Dedifferentiated amniotic fluid mesenchymal stem cell (primary cell): ENCODE data around the gene PAIP2.
"Not testable (repeated sequence)": the region's sequence is repeated elsewhere in the genome, so short reads cannot be mapped to it uniquely, and the experiment has no call there.

ENCODE experiments used
- DNase-seq: peaks from one replicate; pipeline ENCODE4 v3.0.0-alpha.2; 2016; ENCODE audit errors: extremely low spot score

Gene PAIP2, protein sequence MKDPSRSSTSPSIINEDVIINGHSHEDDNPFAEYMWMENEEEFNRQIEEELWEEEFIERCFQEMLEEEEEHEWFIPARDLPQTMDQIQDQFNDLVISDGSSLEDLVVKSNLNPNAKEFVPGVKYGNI

GRCh38 chr5:139341689-139342422, at the start of gene PAIP2:
Gene PAIP2, plus strand, starts transcription at chr5:139341854. Its CDS starts 21,931 bp downstream, at chr5:139363785.
- DNase-seq = peak; percentile 95

DNA sequence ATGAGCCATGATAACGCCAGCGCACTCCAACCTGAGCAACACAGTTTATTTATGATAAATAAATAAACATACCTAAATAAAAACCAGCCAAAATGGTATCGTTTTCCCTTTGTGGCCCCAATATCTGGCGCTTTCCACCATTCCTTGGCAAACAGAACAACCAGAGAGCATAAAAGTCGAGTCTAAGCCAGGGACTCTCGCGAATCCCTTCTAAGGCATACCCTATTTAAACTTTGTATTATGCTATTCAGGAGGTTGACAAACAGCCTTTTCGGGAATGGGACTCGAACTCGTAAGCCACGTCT, 48.5 kb upstream of the PAIP2 start:
- DNase-seq = no peak

DNA sequence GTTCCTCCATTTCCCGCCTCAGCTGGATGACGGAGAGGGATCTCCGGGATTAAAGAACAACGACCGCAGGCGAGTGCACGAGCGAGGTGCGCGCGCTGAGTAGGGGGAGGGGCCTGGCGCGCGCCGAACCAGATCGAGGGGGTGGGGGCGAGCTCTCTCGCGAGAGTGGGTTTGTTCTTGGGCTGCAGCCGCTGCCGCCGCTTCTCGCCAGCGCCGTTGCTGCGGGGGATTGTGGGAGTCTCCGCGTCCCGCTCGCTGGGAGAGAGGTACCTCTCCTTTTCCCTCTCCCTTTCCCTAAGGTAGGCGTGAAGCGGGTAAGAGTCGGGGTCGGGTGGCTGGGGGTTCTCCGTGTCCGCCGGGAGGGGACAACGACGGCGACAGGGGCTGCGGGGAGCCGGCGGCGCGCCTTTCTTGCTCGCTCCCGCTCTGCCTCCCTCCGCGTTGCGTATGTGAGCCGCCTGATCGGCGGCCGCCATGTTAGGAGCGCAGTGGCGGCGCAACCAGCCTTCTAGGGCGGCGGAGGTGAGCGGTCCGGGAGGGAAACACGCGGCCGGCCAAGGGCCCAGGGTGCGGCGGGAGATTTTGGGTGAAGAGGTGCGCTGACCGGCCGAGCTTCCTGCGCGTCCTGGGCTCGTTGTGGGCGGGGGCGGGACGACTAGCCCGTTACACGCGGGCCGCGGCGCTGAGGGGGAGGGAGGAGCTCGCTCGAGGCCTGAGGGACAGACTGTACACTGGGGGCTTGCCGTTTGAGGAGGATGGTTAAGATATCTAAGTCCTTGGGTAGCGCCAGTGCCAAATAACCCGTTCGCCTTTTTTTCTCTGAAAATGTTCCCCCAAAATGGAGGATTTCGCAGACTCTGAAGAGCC, 47.9 kb upstream of the PAIP2 start, which contains the start of gene MATR3:
Gene MATR3 (plus strand): TSS at position 234 of the 867 bp plus-strand sequence. CDS start 13,676 bp downstream, outside the sequence.
- DNase-seq = peak; percentile 94

DNA sequence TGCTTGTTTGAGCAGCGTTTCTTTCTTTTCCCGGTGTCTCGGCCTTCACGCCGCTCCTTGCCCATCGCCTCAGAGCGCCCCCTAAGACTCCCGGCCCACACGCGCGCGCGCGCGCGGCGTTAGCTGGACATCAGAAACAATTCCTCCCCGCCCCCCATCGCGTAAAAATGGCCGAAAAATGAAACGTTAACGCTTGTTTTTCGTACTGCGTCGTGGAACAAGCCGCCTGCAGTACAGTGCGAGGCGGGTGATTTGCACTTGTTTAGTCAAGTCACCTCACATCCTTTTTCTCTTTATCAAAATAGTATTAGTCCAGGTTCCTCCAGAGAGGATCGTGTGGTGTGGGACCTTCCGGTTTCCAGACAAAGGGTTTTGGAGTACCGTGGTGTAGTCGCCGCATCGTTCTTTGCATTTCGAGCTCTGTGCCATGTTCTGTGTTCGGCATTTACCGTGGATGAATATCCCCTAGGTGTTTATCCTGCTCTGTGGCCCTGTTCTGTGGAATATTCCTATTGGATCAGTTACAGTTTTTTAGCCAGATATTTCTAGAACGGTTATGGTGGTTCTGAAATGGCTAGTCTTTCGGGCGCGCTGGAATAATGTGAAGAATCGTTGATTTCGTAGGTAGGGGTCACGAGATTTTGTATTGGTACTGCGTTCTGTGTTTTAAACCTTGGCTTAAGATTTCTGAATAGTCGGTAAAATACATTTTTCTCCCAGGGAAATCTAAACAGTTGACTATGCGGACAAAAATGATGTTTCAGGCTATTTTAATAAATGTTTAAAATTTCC, 47.1 kb upstream of the PAIP2 start:
- DNase-seq = peak; percentile 79

GRCh38 chr5:139295346-139296057, 46.2 kb upstream of the PAIP2 start:
- no peak for DNase-seq

GRCh38 chr5:139296198-139296597, 45.5 kb upstream of the PAIP2 start:
- no peak for DNase-seq

DNA sequence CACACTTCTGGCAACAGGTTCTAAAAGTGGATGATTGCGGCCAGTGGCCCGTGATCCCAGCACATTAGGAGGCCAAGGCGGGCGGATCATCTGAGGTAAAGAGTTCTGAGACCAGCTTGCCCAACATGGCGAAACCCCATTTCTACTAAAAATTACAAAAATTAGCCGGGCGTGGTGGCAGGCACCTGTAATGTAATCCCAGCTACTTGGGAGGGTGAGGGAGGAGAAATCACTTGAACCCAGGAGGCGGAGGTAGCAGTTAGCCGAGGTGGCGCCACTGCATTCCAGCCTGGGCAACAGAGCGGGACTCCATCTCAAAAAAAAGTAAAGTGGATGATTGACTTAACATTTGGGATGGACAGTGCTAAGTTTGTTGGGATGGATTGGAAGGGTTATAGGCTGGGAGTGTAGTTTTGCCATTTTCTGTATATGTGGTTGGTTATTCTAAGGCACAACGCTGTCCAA, 44.8 kb upstream of the PAIP2 start:
- DNase-seq = no peak

GRCh38 chr5:139297439-139298133, 44.1 kb upstream of the PAIP2 start:
- no peak for DNase-seq

DNA sequence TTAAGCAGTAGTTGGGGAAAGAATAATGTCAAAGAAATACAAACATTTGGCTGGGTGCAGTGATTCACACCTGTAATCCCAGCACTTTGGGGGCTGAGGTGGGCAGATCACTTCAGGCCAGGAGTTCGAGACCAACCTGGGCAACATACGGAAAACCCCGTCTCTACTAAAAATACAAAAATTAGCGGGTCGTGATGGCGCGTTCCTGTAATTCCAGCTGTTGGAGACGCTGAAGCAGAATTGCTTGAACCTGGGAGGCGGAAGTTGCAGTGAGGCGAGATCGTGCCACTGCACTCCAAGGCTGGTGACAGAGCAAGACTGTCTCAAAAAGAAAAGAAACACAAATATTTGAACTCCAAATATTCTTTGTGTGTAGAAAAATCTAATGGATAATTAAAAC, 43.4 kb upstream of the PAIP2 start:
- DNase-seq = no peak

- DNase-seq = no peak
These were observed 42.2 kb upstream of the PAIP2 start for GRCh38 chr5:139299486-139299885.

DNA sequence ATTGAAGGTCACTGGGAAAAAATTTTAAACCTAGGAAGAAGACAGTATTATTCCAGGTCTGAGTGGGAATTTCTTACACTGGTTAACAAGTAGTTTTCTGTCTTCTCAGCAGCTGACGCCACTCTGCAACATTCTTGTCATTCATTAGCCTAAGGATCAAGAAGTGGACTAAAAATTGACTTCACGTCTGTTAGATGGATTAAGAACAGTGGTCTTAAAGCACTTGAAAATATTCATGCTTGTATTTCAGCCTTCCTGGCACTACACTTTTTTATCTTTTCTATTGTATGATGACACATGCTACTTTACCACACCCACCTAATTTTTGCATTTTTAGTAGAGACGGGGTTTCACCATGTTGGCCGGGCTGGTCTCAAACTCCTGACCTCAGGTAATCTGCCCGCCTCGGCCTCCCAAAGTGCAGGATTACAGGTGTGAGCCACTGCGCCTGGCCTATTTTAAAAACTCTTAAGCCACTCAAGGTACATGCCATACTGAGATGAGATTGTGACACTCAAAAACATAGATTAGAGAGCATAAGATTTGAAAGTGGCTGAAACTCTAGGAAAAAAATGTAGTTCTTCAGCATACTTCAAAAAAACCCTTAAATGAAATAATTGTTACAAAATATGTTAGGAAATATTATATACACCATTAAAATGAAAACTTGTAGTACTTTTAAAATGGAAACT, 39.7 kb upstream of the PAIP2 start:
- DNase-seq = no peak

DNA sequence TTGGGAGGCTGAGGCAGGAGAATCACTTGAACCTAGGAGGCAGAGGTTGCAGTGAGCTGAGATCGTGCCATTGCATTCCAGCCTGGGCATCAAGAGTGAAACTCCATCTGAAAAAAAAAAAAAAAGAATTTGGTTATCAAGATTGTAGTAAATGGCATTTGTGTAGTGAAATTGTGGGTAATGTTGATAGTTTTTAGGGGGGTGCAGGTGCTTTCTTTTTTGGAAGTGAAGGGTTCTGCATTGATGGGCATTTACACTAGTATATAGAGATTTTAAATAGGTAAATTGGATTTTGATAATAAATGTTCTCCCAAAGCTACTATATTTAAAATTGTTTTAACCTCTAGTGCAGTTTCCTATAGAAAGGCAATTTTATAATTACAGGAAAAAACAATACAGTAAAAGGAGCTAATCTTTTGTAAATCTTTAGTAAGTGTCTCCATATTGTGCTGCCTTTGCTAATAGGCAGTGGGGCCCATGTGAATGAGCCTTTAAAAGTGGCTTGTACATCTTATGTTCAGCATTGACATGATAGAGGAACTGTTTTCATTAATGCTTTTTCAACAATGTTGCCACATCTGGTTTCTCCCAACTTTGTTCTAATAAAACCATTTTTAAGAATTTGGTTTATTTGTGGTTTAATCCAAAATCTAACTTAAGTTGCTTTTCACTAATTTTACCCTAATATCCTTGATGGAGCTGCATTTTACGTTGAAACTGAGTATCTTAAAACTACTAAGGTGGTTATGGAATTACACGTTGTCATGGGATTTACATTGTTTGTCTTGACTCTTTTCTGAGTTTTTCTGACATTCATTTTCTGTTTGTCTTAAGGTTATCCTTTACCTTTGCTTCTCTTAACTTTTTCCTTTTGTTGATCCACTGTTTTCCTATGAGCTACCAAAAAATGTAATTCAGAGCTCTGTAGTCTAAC, 37.0 kb upstream of the PAIP2 start:
- no peak for DNase-seq

GRCh38 chr5:139306197-139306596, 35.5 kb upstream of the PAIP2 start:
- no peak for DNase-seq

GRCh38 chr5:139306628-139307379, 34.9 kb upstream of the PAIP2 start:
- DNase-seq = no peak

DNA sequence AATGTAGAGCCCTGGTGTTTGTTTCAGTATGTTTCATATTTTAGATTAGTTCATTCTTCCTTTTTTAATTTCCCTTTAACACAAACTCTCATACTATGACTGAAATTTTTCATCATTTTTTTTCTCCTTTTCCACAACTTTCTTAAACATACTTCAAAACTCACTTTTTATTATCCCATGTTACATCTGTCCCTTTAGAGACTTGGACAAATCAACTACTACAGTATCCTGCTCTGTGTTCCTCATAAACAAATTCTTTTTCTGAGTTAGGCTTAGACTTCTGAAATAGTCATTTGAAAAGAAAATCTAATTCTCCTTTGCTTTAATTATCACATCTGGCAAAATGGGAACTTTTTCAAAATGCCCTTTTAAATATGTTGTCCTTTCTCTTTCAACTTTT, 32.9 kb upstream of the PAIP2 start:
- DNase-seq = no peak

DNA sequence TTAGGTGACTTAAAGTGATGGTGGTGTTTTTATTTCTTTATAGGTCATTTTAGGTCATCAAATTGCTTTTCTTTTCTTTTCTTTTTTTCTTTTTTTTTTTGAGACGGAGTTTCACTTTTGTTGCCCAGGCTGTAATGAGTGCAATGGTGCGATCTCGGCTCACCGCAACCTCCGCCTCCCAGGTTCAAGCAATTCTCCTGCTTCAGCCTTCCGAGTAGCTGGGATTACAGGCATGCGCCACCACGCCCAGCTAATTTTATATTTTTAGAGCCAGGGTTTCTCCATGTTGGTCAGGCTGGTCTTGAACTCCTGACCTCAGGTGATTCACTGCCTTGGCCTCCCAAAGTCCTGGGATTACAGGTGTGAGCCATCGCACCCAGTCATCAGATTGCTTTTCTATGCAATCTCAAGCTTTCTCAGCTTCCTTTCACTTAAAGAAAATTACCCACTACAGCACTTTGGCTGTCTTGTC, 30.9 kb upstream of the PAIP2 start:
- DNase-seq = not testable (repeated sequence)

- no peak for DNase-seq
These were observed 29.6 kb upstream of the PAIP2 start for GRCh38 chr5:139312075-139312474.

DNA sequence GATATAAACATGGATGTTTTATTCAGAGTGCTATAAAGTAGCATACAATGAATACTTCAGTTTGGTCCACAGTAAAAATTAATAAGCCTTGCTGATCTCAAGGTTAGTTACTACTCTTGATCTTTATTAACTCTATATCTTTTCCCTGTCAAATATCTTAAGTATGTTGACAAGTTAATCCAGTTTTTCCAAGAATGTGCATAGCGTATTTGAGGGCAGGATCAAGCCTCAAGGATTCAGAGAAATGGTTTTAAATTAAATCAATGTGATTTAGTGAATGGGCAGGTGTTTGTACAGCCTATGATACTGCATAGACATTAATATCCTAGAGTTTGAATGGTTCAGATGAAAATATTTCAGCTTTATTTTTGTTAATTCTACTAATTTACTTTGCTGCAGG, 27.4 kb upstream of the PAIP2 start:
- DNase-seq = no peak
